Neuronal stem cell (in vitro differentiated cells): ENCODE measurements around the gene MYL3.
A peak's percentile ranks its signal among the peaks of the same experiment; 100 is the strongest.

ENCODE experiments used
- DNase-seq: peaks from one replicate; pipeline ENCODE4 v3.0.0-alpha.2; 2013; ENCODE audit warnings: low spot score
- H2AFZ ChIP-seq: one replicate; pipeline ENCODE4 v1.6.1; 2013; ENCODE audit warnings: mild to moderate bottlenecking, low read length, inconsistent platforms
- H2AK5ac ChIP-seq: 2 replicates; pipeline ENCODE4 v1.6.1; 2013; ENCODE audit warnings: low read depth, mild to moderate bottlenecking, inconsistent platforms, low read length, moderate library complexity, mixed read lengths
- H2BK120ac ChIP-seq: 2 replicates; pipeline ENCODE4 v1.6.1; 2013; ENCODE audit warnings: low read depth, mild to moderate bottlenecking, inconsistent platforms, low read length, moderate library complexity, mixed read lengths
- H2BK12ac ChIP-seq: one replicate; pipeline ENCODE4 v1.6.1; 2013; ENCODE audit warnings: low read length, inconsistent platforms
- H2BK15ac ChIP-seq: 2 replicates; pipeline ENCODE4 v1.6.1; 2013; ENCODE audit warnings: mild to moderate bottlenecking, low read length, inconsistent platforms, mixed read lengths
- H2BK5ac ChIP-seq: one replicate; pipeline ENCODE4 v1.6.1; 2013; ENCODE audit warnings: inconsistent platforms, mild to moderate bottlenecking, low read length, moderate library complexity
- H3K14ac ChIP-seq: one replicate; pipeline ENCODE4 v1.6.1; 2013; ENCODE audit warnings: low read length, inconsistent platforms
- H3K18ac ChIP-seq: 2 replicates; pipeline ENCODE4 v1.6.1; 2013; ENCODE audit warnings: low read length, inconsistent platforms
- H3K23ac ChIP-seq: 2 replicates; pipeline ENCODE4 v1.6.1; 2013; ENCODE audit warnings: low read depth, mild to moderate bottlenecking, mixed read lengths, low read length, inconsistent platforms; ENCODE audit not compliant: poor library complexity
- H3K27ac ChIP-seq: replicated peaks from 3 replicates; pipeline ENCODE4 v1.5.1; 2013; ENCODE audit warnings: low read length, inconsistent platforms
- H3K27me3 ChIP-seq, 3 experiments: 2 replicates each; pipeline ENCODE4 v1.6.1; 2013; ENCODE audit warnings: low read length in 3 of 3, mild to moderate bottlenecking in 2 of 3, inconsistent platforms in 1 of 3, low read depth in 1 of 3, mixed read lengths in 1 of 3, moderate library complexity in 1 of 3; ENCODE audit not compliant: control insufficient read depth in 3 of 3, insufficient read depth in 3 of 3
- H3K36me3 ChIP-seq, 2 donors: replicated peaks in 1 of 2; 2 replicates each; pipeline ENCODE4 v1.6.1; 2013; ENCODE audit warnings: low read length in 2 of 2; ENCODE audit not compliant: control insufficient read depth in 2 of 2, insufficient read depth in 2 of 2
- H3K4ac ChIP-seq: 2 replicates; pipeline ENCODE4 v1.6.1; 2013; ENCODE audit warnings: inconsistent platforms, mild to moderate bottlenecking, low read length, moderate library complexity
- H3K4me1 ChIP-seq, 2 donors: 1 replicate in 1 of 2; 2 replicates in 1 of 2; pipeline ENCODE4 v1.6.1; 2013; ENCODE audit warnings: low read length in 2 of 2, low read depth in 1 of 2; ENCODE audit not compliant: control insufficient read depth in 2 of 2, insufficient read depth in 1 of 2
- H3K4me2 ChIP-seq: one replicate; pipeline ENCODE4 v1.6.1; 2013; ENCODE audit warnings: mild to moderate bottlenecking, low read length, inconsistent platforms; ENCODE audit not compliant: insufficient read depth, poor library complexity, severe bottlenecking
- H3K4me3 ChIP-seq, 2 donors: 2 replicates each; pipeline ENCODE4 v1.5.1; 2013; ENCODE audit warnings: low read length in 2 of 2, mild to moderate bottlenecking in 2 of 2, inconsistent platforms in 1 of 2, moderate library complexity in 1 of 2
- H3K79me1 ChIP-seq: one replicate; pipeline ENCODE4 v1.6.1; 2013; ENCODE audit warnings: low read depth, mild to moderate bottlenecking, inconsistent platforms, low read length, moderate library complexity
- H3K9ac ChIP-seq: one replicate; pipeline ENCODE4 v1.6.1; 2013; ENCODE audit warnings: mild to moderate bottlenecking, low read depth, low read length, inconsistent platforms; ENCODE audit not compliant: poor library complexity
- H3K9me3 ChIP-seq, 2 donors: replicated peaks in 1 of 2; 2 replicates each; pipeline versions ENCODE3 to v1.6.1; 2013; ENCODE audit warnings: low read length in 2 of 2, mild to moderate bottlenecking in 2 of 2, inconsistent platforms in 1 of 2, low read depth in 1 of 2, mixed read lengths in 1 of 2, moderate library complexity in 1 of 2; ENCODE audit not compliant: control insufficient read depth in 2 of 2, insufficient read depth in 1 of 2
- H4K8ac ChIP-seq: one replicate; pipeline ENCODE4 v1.6.1; 2013; ENCODE audit warnings: low read depth, mild to moderate bottlenecking, inconsistent platforms, low read length, moderate library complexity
- H4K91ac ChIP-seq: one replicate; pipeline ENCODE4 v1.6.1; 2013; ENCODE audit warnings: low read length, low read depth, mild to moderate bottlenecking, inconsistent platforms; ENCODE audit not compliant: poor library complexity
- WGBS, 2 donors: extraction: QIAGEN DNeasy Blood & Tissue Kit; methylation state at CpG; one replicate each; pipeline ENCODE4 v1.1.7; 2013; ENCODE audit warnings: missing lambda C conversion rate in 2 of 2, mixed read lengths in 1 of 2; ENCODE audit not compliant: insufficient read length in 2 of 2, insufficient replicate concordance in 1 of 2; ENCODE audit errors: extremely low coverage in 2 of 2; 5-methylcytosine and 5-hydroxymethylcytosine counted together

MYL3 gene

GRCh38 chr3:46881596-46882376 is 18.5 kb upstream of the MYL3 start:
- peak overlapping the region; percentile 84 for H2AK5ac ChIP-seq
- H3K79me1 ChIP-seq = no peaks in the 10 kb centered on the region
- no peak overlapping the region for H2BK5ac ChIP-seq
- peak overlapping the region; percentile 100 for H3K4me2 ChIP-seq
- H2BK12ac ChIP-seq = peak overlapping the region; percentile 73
- peak overlapping the region; percentile 61 for H2BK120ac ChIP-seq
- H3K23ac ChIP-seq = no peak overlapping the region
- peaks cover 0 to 6% of the 10 kb centered on the region in 2 donors for H3K9me3 ChIP-seq
- H3K27me3 ChIP-seq = peaks cover 17 to 91% (median 56%) of the 10 kb centered on the region in 3 experiments
- no CpG with 5 or more reads among the region's 83 CpGs for WGBS, 2 donors
- no peak for DNase-seq
- peaks cover 8 to 20% of the 10 kb centered on the region in 2 donors for H3K4me1 ChIP-seq
- no peak overlapping the region for H4K8ac ChIP-seq
- H3K36me3 ChIP-seq = no peaks in the 10 kb centered on the region
- H3K27ac ChIP-seq = no peak overlapping the region
- peak overlapping the region; percentile 64 for H3K18ac ChIP-seq
- peak overlapping the region; percentile 38 to 80 for H3K4me3 ChIP-seq
- H2AFZ ChIP-seq = peak overlapping the region; percentile 94
- H3K14ac ChIP-seq = peak overlapping the region; percentile 21
- peak overlapping the region; percentile 30 for H4K91ac ChIP-seq
- peak overlapping the region; percentile 75 for H2BK15ac ChIP-seq
- peak overlapping the region; percentile 86 for H3K9ac ChIP-seq
- H3K4ac ChIP-seq = no peak overlapping the region

GRCh38 chr3:46880884-46881595 is 17.8 kb upstream of the MYL3 start:
- H2AK5ac ChIP-seq = peak overlapping the region; percentile 91
- no peak overlapping the region for H3K4ac ChIP-seq
- peaks cover 17 to 92% (median 55%) of the 10 kb centered on the region in 3 experiments for H3K27me3 ChIP-seq
- no peaks in the 10 kb centered on the region for H3K79me1 ChIP-seq
- DNase-seq = no peak
- peak overlapping the region; percentile 61 for H2BK120ac ChIP-seq
- H3K9me3 ChIP-seq = peaks cover 0 to 6% of the 10 kb centered on the region in 2 donors
- peak overlapping the region; percentile 75 for H2BK15ac ChIP-seq
- H3K4me3 ChIP-seq = peak overlapping the region in 1 of 2 donors; percentile 68
- peak overlapping the region; percentile 27 for H4K91ac ChIP-seq
- H3K4me1 ChIP-seq = peaks cover 8 to 20% of the 10 kb centered on the region in 2 donors
- no CpG with 5 or more reads among the region's 29 CpGs for WGBS, 2 donors
- peak overlapping the region; percentile 73 for H2BK12ac ChIP-seq
- H3K18ac ChIP-seq = peak overlapping the region; percentile 64
- peak overlapping the region; percentile 47 for H3K14ac ChIP-seq
- H4K8ac ChIP-seq = no peak overlapping the region
- H3K27ac ChIP-seq = no peak overlapping the region
- peak overlapping the region; percentile 100 for H3K4me2 ChIP-seq
- no peak overlapping the region for H3K23ac ChIP-seq
- no peak overlapping the region for H2BK5ac ChIP-seq
- H3K9ac ChIP-seq = peak overlapping the region; percentile 86
- H2AFZ ChIP-seq = peak overlapping the region; percentile 94
- no peaks in the 10 kb centered on the region for H3K36me3 ChIP-seq

- Histone ChIP-seq H2AK5ac (no peak overlapping the region), H3K18ac (peak overlapping the region; percentile 32), H3K79me1 (no peaks in the 10 kb centered on the region), H2AFZ (no peak overlapping the region), H3K4me2 (peak overlapping the region; percentile 28), H3K9me3 (peaks cover 0 to 2% of the 10 kb centered on the region in 2 donors), H4K8ac (no peak overlapping the region), H3K9ac (peak overlapping the region; percentile 4), H2BK12ac (no peak overlapping the region), H3K36me3 (no peaks in the 10 kb centered on the region), H3K4me3 (no peak overlapping the region), H3K27me3 (peaks cover 16 to 89% (median 34%) of the 10 kb centered on the region in 3 experiments), H3K4me1 (peaks cover 8 to 15% of the 10 kb centered on the region in 2 donors), H3K27ac (no peak overlapping the region), H2BK120ac (no peak overlapping the region), H3K23ac (no peak overlapping the region), H4K91ac (no peak overlapping the region), H2BK15ac (no peak overlapping the region), H2BK5ac (no peak overlapping the region), H3K14ac (no peak overlapping the region), H3K4ac (no peak overlapping the region)
- peak; percentile 47 for DNase-seq
- no CpG with 5 or more reads among the region's 2 CpGs for WGBS, 2 donors
Measured at GRCh38 chr3:46878781-46879436, 15.7 kb upstream of the MYL3 start.
